GM18526 (cell line): ENCODE data around the gene SENP8.

Source experiments
- POLR2A ChIP-seq: IDR thresholded peaks from 3 replicates; pipeline ENCODE4 v1.6.1; 2011; ENCODE audit not compliant: insufficient read length; ENCODE audit errors: extremely low read depth

The SENP8 gene

DNA sequence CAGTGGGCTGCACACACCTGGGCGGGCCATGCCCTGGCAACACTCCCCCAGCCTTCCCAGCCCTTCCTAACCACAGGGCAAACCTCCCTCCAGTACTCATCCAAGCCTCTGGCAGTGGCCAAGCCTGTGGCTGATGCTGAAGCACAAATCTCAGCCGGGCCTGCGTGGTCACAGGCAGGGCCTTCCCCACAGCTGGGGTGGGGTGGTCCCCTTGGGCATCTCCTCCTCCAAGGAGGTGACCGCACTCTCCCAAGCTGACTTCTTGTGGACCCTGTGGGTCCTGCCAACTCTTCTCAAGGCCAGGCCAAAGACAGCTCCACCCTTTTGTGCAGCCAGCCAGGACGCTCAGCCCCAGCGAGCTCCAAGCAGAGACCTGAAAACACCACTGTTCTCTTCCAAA lies 58.0 kb downstream of the SENP8 start:
- TF ChIP-seq POLR2A = no peak

GRCh38 chr15:72176743-72177142 lies 58.5 kb downstream of the SENP8 start:
- no peak for TF ChIP-seq POLR2A

DNA sequence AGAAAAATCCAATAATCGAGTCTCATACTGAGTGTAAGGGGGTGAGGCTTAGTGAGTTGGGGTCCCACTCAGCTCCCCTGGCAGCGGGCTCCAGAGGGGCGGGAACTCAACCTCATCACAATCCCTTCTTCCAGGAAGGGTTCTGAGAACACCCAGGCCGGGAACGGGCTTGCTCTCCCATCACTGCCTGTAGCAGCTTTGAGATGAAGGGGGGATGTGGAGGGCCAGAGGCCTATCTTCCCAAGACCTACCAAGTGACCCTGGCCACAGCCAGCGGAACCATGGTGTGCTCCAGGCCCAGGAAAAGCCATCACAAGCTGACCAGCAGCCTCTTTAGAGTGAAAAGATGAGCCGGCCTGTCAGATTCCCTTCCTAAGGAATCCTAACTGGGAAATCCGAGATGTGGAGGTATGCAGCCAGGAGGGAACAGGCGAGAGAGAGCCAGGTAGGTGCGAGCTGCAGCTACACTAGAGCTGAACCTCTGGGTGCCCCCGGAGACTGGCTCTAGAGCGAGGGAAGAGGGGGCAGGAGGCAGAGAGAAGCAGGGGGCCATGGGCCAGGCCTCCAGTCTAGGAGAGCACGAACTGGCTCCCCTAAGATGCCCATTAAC lies 60.9 kb downstream of the SENP8 start:
- no peak for TF ChIP-seq POLR2A

DNA sequence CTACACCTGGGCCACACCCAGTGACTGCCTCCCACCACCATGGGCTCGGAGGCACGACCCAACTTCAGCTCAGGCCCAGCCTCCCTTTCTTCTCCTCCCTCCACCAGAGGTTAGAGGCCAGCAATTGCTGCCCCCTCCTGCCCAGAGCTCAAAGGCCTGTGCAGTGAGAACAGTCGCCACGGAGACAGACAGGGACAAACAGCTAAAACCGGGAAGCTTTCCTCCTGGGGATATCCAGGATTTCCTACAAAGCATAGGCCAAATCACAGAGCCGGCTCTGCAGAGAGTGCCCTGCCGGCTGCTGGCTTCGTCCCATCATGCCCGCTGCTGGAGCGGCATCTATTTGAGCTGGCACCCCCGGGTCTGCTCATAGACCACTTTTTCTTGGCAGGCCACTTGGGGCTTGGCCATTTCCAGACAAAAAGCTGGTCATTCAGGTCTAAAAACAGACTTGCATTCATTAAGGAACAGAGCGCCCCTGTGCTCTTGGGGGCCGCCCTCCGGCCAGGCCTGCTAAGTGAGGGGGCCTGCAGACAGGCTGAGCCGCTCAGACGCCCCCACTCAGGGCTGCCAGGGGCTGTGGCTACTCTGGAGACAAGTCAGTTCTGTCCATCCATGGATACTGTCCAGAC lies 61.9 kb downstream of the SENP8 start:
- TF ChIP-seq POLR2A = no peak

DNA sequence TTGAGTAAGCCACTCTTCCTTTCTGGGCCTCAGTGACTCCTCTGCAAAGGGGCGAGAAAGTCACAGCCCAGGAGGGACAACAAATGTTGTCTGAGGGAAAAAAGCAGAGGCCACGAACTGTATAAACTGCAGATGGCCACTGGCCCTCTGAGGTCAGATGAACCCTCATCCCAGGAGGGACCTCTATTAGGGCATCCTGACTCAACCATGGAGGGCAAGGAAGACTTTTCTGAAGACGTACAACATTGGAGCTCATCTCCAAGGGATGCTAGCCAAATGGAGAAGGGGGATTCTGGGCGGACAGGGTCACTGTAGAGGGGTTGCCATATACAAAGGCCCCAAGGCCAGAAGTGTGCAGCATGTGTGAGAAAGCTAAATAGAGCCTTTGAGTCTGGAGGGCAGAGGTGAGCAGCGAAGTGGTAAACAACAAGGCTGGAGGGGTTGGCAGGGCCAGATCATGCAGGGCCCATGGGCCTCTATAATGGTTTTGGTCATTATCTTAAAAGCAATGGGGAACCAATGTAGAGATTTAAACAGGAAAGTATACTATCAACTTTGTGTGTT lies 62.6 kb downstream of the SENP8 start:
- no peak for TF ChIP-seq POLR2A

DNA sequence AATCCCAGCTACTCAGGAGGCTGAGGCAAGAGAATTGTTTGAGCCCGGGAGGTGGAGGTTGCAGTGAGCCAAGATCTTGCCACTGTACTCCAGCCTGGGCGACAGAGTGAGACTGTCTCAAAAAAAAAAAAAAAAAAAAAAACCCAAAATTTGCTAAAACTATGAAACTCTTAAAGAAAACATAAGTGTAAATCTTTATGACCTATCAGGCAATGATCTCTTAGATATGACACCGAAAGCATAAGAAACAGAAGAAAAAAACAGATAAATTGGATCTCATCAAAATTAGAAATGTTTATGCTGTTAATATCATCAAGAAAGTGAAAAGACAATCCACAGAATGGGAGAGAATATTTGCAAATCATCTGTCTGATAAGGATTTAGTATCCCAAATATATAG lies 64.0 kb downstream of the SENP8 start:
- TF ChIP-seq POLR2A = no peak

DNA sequence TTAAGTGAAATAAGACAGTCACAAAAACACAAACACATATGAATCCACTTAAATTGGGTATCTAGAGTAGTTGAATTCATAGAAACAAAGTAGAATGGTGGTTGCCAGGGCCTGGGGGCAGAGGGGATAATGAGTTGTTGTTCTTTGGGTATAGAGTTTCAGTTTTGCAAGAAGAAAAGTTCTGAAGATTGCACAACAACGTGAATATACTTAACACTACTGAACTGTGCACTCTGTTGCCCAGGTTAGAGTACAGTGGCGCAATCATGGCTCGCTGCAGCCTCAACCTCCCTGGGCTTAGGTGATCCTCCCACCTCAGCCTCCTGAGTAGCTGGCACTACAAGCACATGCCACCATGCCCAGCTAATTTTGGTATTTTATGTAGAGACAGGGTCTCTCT lies 64.5 kb downstream of the SENP8 start:
- TF ChIP-seq POLR2A = no peak

- no peak for TF ChIP-seq POLR2A
Measured at GRCh38 chr15:72183781-72184164, 65.6 kb downstream of the SENP8 start.

GRCh38 chr15:72184165-72184811 lies 66.1 kb downstream of the SENP8 start:
- TF ChIP-seq POLR2A = no peak

DNA sequence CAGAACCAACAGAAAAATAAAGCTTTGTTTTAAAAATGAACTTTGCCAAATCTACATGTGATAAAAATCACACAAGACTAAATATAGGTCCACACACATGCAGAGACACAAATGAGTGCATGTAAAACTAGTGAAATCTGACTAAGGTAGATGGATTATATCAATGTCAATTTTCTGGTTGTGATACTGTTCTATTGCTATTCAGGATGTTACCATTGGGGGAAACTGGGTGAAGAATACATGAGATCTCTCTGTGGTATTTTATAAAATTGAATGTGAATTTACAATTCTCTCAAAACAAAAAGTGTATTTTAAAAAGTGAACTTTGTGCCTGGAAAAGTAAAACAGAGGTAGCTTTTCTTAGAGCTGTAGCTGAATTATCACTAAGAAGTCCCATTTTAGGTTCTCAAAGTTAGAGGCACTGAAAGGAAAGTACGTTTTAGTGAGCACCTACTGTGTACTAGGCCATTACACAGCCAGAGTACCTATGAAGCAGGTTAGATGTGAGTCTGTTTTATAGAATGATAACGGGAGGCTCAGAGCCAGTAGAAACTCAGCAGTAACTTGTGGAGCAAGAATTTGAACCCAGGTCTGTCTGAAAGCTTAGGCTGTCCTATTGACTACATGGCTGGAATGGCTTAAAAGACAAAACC lies 71.2 kb downstream of the SENP8 start:
- TF ChIP-seq POLR2A = no peak

GRCh38 chr15:72192416-72192815 lies 74.2 kb downstream of the SENP8 start:
- no peak for TF ChIP-seq POLR2A
